HG03159 (cell line): ENCODE results near the gene MTMR8.
"Not testable (repeated sequence)": the region's sequence is repeated elsewhere in the genome, so short reads cannot be mapped to it uniquely, and the experiment has no call there.

Source experiments
- ATAC-seq: cut with Tn5 transposase; IDR thresholded peaks from one replicate; pipeline ENCODE4 v1.9.1; 2021; ENCODE audit warnings: mild to moderate bottlenecking, moderate library complexity; ENCODE audit not compliant: unreplicated experiment

Gene MTMR8

GRCh38 chrX:64394874-64395567, at the start of gene MTMR8:
MTMR8 (minus strand) TSS chrX:64395452; CDS start chrX:64395363, 89 bp downstream.
- ATAC-seq, result peak; percentile 96

- ATAC-seq, result no peak
Observed at GRCh38 chrX:64439551-64439950, 44.3 kb upstream of the MTMR8 start.

- ATAC-seq, result no peak
Observed at GRCh38 chrX:64437665-64438064, 42.4 kb upstream of the MTMR8 start.

- no peak for ATAC-seq
Observed at GRCh38 chrX:64437218-64437617, 42.0 kb upstream of the MTMR8 start.

GRCh38 chrX:64428371-64428770, 33.1 kb upstream of the MTMR8 start:
- no peak for ATAC-seq

- peak; percentile 85 for ATAC-seq
Observed at GRCh38 chrX:64427787-64428186, 32.5 kb upstream of the MTMR8 start.

GRCh38 chrX:64427281-64427680, 32.0 kb upstream of the MTMR8 start:
- no peak for ATAC-seq

GRCh38 chrX:64409730-64410129, 14.5 kb upstream of the MTMR8 start:
- ATAC-seq, result not testable (repeated sequence)

GRCh38 chrX:64398088-64398487, 2.8 kb upstream of the MTMR8 start:
- ATAC-seq, result no peak

GRCh38 chrX:64395568-64395929, 297 bp upstream of the MTMR8 start:
- peak; percentile 13 for ATAC-seq

GRCh38 chrX:64394059-64394873, 986 bp downstream of the MTMR8 start:
- ATAC-seq, result peak; percentile 8

GRCh38 chrX:64389489-64389888, 5.8 kb downstream of the MTMR8 start:
- ATAC-seq, result no peak

GRCh38 chrX:64380789-64381188, 14.5 kb downstream of the MTMR8 start:
- not testable (repeated sequence) for ATAC-seq

- no peak for ATAC-seq
Observed at GRCh38 chrX:64379924-64380323, 15.3 kb downstream of the MTMR8 start.

GRCh38 chrX:64377753-64378152, 17.5 kb downstream of the MTMR8 start:
- no peak for ATAC-seq

GRCh38 chrX:64352081-64352480, 43.2 kb downstream of the MTMR8 start:
- ATAC-seq, result no peak

- no peak for ATAC-seq
Observed at GRCh38 chrX:64350521-64350920, 44.7 kb downstream of the MTMR8 start.

- no peak for ATAC-seq
Observed at GRCh38 chrX:64350047-64350446, 45.2 kb downstream of the MTMR8 start.

GRCh38 chrX:64342811-64343210, 52.4 kb downstream of the MTMR8 start:
- ATAC-seq, result no peak

GRCh38 chrX:64338296-64338695, 57.0 kb downstream of the MTMR8 start:
- ATAC-seq, result no peak

- ATAC-seq, result no peak
Observed at GRCh38 chrX:64334467-64334866, 60.8 kb downstream of the MTMR8 start.

GRCh38 chrX:64330284-64330683, 65.0 kb downstream of the MTMR8 start:
- ATAC-seq, result no peak
